Neuronal stem cell (in vitro differentiated cells): Measurements from ENCODE around the gene LNX1.

ENCODE experiments used
- DNase-seq: peaks from one replicate; pipeline ENCODE4 v3.0.0-alpha.2; 2013; ENCODE audit warnings: low spot score
- H2AFZ ChIP-seq: one replicate; pipeline ENCODE4 v1.6.1; 2013; ENCODE audit warnings: mild to moderate bottlenecking, low read length, inconsistent platforms
- H2AK5ac ChIP-seq: 2 replicates; pipeline ENCODE4 v1.6.1; 2013; ENCODE audit warnings: low read depth, mild to moderate bottlenecking, inconsistent platforms, low read length, moderate library complexity, mixed read lengths
- H2BK120ac ChIP-seq: 2 replicates; pipeline ENCODE4 v1.6.1; 2013; ENCODE audit warnings: low read depth, mild to moderate bottlenecking, inconsistent platforms, low read length, moderate library complexity, mixed read lengths
- H2BK12ac ChIP-seq: one replicate; pipeline ENCODE4 v1.6.1; 2013; ENCODE audit warnings: low read length, inconsistent platforms
- H2BK15ac ChIP-seq: 2 replicates; pipeline ENCODE4 v1.6.1; 2013; ENCODE audit warnings: mild to moderate bottlenecking, low read length, inconsistent platforms, mixed read lengths
- H2BK5ac ChIP-seq: one replicate; pipeline ENCODE4 v1.6.1; 2013; ENCODE audit warnings: inconsistent platforms, mild to moderate bottlenecking, low read length, moderate library complexity
- H3K14ac ChIP-seq: one replicate; pipeline ENCODE4 v1.6.1; 2013; ENCODE audit warnings: low read length, inconsistent platforms
- H3K18ac ChIP-seq: 2 replicates; pipeline ENCODE4 v1.6.1; 2013; ENCODE audit warnings: low read length, inconsistent platforms
- H3K23ac ChIP-seq: 2 replicates; pipeline ENCODE4 v1.6.1; 2013; ENCODE audit warnings: low read depth, mild to moderate bottlenecking, mixed read lengths, low read length, inconsistent platforms; ENCODE audit not compliant: poor library complexity
- H3K27ac ChIP-seq: replicated peaks from 3 replicates; pipeline ENCODE4 v1.5.1; 2013; ENCODE audit warnings: low read length, inconsistent platforms
- H3K27me3 ChIP-seq, 3 experiments: 2 replicates each; pipeline ENCODE4 v1.6.1; 2013; ENCODE audit warnings: low read length in 3 of 3, mild to moderate bottlenecking in 2 of 3, inconsistent platforms in 1 of 3, low read depth in 1 of 3, mixed read lengths in 1 of 3, moderate library complexity in 1 of 3; ENCODE audit not compliant: control insufficient read depth in 3 of 3, insufficient read depth in 3 of 3
- H3K36me3 ChIP-seq, 2 donors: replicated peaks in 1 of 2; 2 replicates each; pipeline ENCODE4 v1.6.1; 2013; ENCODE audit warnings: low read length in 2 of 2; ENCODE audit not compliant: control insufficient read depth in 2 of 2, insufficient read depth in 2 of 2
- H3K4ac ChIP-seq: 2 replicates; pipeline ENCODE4 v1.6.1; 2013; ENCODE audit warnings: inconsistent platforms, mild to moderate bottlenecking, low read length, moderate library complexity
- H3K4me1 ChIP-seq, 2 donors: 1 replicate in 1 of 2; 2 replicates in 1 of 2; pipeline ENCODE4 v1.6.1; 2013; ENCODE audit warnings: low read length in 2 of 2, low read depth in 1 of 2; ENCODE audit not compliant: control insufficient read depth in 2 of 2, insufficient read depth in 1 of 2
- H3K4me2 ChIP-seq: one replicate; pipeline ENCODE4 v1.6.1; 2013; ENCODE audit warnings: mild to moderate bottlenecking, low read length, inconsistent platforms; ENCODE audit not compliant: insufficient read depth, poor library complexity, severe bottlenecking
- H3K4me3 ChIP-seq, 2 donors: 2 replicates each; pipeline ENCODE4 v1.5.1; 2013; ENCODE audit warnings: low read length in 2 of 2, mild to moderate bottlenecking in 2 of 2, inconsistent platforms in 1 of 2, moderate library complexity in 1 of 2
- H3K79me1 ChIP-seq: one replicate; pipeline ENCODE4 v1.6.1; 2013; ENCODE audit warnings: low read depth, mild to moderate bottlenecking, inconsistent platforms, low read length, moderate library complexity
- H3K9ac ChIP-seq: one replicate; pipeline ENCODE4 v1.6.1; 2013; ENCODE audit warnings: mild to moderate bottlenecking, low read depth, low read length, inconsistent platforms; ENCODE audit not compliant: poor library complexity
- H3K9me3 ChIP-seq, 2 donors: replicated peaks in 1 of 2; 2 replicates each; pipeline versions ENCODE3 to v1.6.1; 2013; ENCODE audit warnings: low read length in 2 of 2, mild to moderate bottlenecking in 2 of 2, inconsistent platforms in 1 of 2, low read depth in 1 of 2, mixed read lengths in 1 of 2, moderate library complexity in 1 of 2; ENCODE audit not compliant: control insufficient read depth in 2 of 2, insufficient read depth in 1 of 2
- H4K8ac ChIP-seq: one replicate; pipeline ENCODE4 v1.6.1; 2013; ENCODE audit warnings: low read depth, mild to moderate bottlenecking, inconsistent platforms, low read length, moderate library complexity
- H4K91ac ChIP-seq: one replicate; pipeline ENCODE4 v1.6.1; 2013; ENCODE audit warnings: low read length, low read depth, mild to moderate bottlenecking, inconsistent platforms; ENCODE audit not compliant: poor library complexity
- WGBS, 2 donors: extraction: QIAGEN DNeasy Blood & Tissue Kit; methylation state at CpG; one replicate each; pipeline ENCODE4 v1.1.7; 2013; ENCODE audit warnings: missing lambda C conversion rate in 2 of 2, mixed read lengths in 1 of 2; ENCODE audit not compliant: insufficient read length in 2 of 2, insufficient replicate concordance in 1 of 2; ENCODE audit errors: extremely low coverage in 2 of 2; 5-methylcytosine and 5-hydroxymethylcytosine counted together

LNX1 gene

DNA sequence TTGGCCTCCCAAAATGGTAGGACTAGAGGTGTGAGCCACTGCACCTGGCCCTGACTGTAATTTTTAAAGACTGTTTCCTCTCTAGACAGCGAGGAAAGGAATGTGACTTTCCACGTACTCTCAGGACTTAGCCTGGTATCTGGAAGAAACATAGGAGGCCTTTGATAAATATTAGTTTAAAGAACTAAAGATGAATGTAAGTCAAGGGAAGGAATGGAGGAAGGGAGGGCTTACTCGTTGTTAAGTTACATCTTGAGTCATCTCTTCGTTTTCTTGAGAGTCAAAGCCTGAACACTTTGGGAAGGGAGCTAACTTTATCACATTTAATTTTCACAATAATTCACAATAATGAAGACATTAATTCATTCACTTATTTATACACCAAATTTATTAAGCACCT is 7.2 kb upstream of the LNX1 start:
- Histone ChIP-seq H3K4me3 (no peak overlapping the region), H2BK12ac (no peak overlapping the region), H2AFZ (no peak overlapping the region), H3K27ac (no peak overlapping the region), H2AK5ac (no peak overlapping the region), H2BK120ac (no peak overlapping the region), H4K91ac (no peak overlapping the region), H3K4me1 (peaks cover 0 to 1% of the 10 kb centered on the region in 2 donors), H2BK15ac (no peak overlapping the region), H3K79me1 (no peaks in the 10 kb centered on the region), H3K4ac (no peak overlapping the region), H2BK5ac (no peak overlapping the region), H3K27me3 (no peaks in the 10 kb centered on the region), H3K9ac (no peak overlapping the region), H4K8ac (no peak overlapping the region), H3K4me2 (no peak overlapping the region), H3K36me3 (no peaks in the 10 kb centered on the region), H3K9me3 (no peaks in the 10 kb centered on the region), H3K23ac (no peak overlapping the region), H3K18ac (no peak overlapping the region), H3K14ac (no peak overlapping the region)
- no CpG with 5 or more reads among the region's 4 CpGs for WGBS, 2 donors
- no peak for DNase-seq

DNA sequence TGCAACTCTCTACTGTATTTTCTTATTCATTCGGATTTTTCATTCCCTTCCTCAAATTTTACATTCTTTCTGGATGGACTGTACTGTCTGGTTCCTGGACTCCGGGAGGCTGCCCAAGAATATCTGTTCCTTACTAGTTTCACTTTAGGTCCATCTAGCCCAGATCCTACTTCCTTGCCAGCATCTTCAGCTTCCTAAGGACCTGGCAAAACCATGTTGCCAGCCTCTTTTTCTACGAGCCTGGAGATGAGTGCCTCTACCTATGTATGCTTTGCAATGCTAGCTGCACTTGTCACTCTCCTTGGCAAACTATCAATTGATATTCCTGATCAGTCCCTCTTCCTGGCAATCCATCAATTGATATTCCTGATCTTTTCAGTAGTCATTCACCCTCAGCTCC is 5.6 kb upstream of the LNX1 start:
- H3K9me3 ChIP-seq = no peaks in the 10 kb centered on the region
- H3K9ac ChIP-seq = no peak overlapping the region
- H3K79me1 ChIP-seq = no peaks in the 10 kb centered on the region
- no peak overlapping the region for H3K18ac ChIP-seq
- no peak overlapping the region for H2BK120ac ChIP-seq
- no peaks in the 10 kb centered on the region for H3K27me3 ChIP-seq
- H3K27ac ChIP-seq = no peak overlapping the region
- H2BK5ac ChIP-seq = no peak overlapping the region
- no peak overlapping the region for H2AK5ac ChIP-seq
- no CpG with 5 or more reads among the region's 3 CpGs for WGBS, 2 donors
- H2BK12ac ChIP-seq = no peak overlapping the region
- H3K4ac ChIP-seq = no peak overlapping the region
- H4K91ac ChIP-seq = no peak overlapping the region
- peaks cover 0 to 6% of the 10 kb centered on the region in 2 donors for H3K4me1 ChIP-seq
- H4K8ac ChIP-seq = no peak overlapping the region
- H3K14ac ChIP-seq = no peak overlapping the region
- H2AFZ ChIP-seq = no peak overlapping the region
- no peak overlapping the region for H3K4me3 ChIP-seq
- H2BK15ac ChIP-seq = no peak overlapping the region
- DNase-seq = no peak
- H3K23ac ChIP-seq = no peak overlapping the region
- H3K4me2 ChIP-seq = no peak overlapping the region
- no peaks in the 10 kb centered on the region for H3K36me3 ChIP-seq

DNA sequence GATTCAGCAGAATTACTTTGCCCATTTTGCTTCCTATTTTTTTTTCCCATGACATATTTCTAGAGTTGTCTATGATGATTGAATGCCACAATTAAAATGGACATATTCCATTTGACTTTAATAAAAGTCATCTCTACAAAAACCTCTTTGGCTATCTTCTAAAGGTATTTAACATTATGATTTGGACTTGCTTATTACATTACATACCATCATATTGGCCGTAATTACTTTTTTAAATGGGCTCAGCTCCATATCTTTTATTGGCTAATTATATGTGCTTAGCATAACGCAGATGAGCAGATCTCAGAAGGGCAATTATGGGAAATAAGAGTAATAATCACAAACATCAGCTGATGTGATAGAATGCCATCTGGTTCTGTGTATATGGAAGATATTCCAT is 4.5 kb upstream of the LNX1 start:
- H2BK15ac ChIP-seq = no peak overlapping the region
- H3K27me3 ChIP-seq = no peaks in the 10 kb centered on the region
- H3K4me2 ChIP-seq = no peak overlapping the region
- H3K27ac ChIP-seq = no peak overlapping the region
- WGBS, 2 donors = no CpG with 5 or more reads among the region's 2 CpGs
- no peak overlapping the region for H3K9ac ChIP-seq
- H3K4ac ChIP-seq = no peak overlapping the region
- H2AK5ac ChIP-seq = no peak overlapping the region
- H3K9me3 ChIP-seq = no peaks in the 10 kb centered on the region
- H3K23ac ChIP-seq = no peak overlapping the region
- no peak for DNase-seq
- H3K14ac ChIP-seq = no peak overlapping the region
- H3K4me3 ChIP-seq = no peak overlapping the region
- H3K36me3 ChIP-seq = no peaks in the 10 kb centered on the region
- H2BK5ac ChIP-seq = no peak overlapping the region
- H3K18ac ChIP-seq = no peak overlapping the region
- H2BK12ac ChIP-seq = no peak overlapping the region
- no peak overlapping the region for H4K8ac ChIP-seq
- peaks cover 0 to 10% of the 10 kb centered on the region in 2 donors for H3K4me1 ChIP-seq
- no peak overlapping the region for H2BK120ac ChIP-seq
- no peaks in the 10 kb centered on the region for H3K79me1 ChIP-seq
- H4K91ac ChIP-seq = no peak overlapping the region
- no peak overlapping the region for H2AFZ ChIP-seq

DNA sequence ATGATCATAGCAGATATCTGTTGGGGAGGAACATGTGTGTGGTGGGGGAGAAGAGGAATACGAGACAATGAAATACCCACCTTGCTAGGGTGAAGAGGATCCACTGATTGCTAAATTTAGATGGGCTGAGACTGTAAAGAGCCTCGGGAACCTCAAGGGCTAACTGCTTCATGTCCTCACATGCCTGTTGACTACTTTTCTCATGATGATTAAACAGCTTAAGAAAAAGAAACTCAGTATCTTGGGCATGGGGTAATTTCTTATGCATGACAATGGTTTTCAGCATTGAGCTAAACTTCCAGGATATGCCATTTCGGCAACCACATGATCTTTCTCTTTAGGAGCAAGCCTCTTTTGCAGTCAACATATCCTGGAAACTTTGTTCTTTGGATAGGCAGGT is 3.9 kb upstream of the LNX1 start:
- Histone ChIP-seq H4K91ac (no peak overlapping the region), H3K4me1 (peaks cover 0 to 10% of the 10 kb centered on the region in 2 donors), H3K27ac (no peak overlapping the region), H3K4me3 (no peak overlapping the region), H4K8ac (no peak overlapping the region), H3K27me3 (no peaks in the 10 kb centered on the region), H3K9ac (no peak overlapping the region), H2BK15ac (no peak overlapping the region), H3K79me1 (no peaks in the 10 kb centered on the region), H2BK5ac (no peak overlapping the region), H3K4ac (no peak overlapping the region), H2AK5ac (no peak overlapping the region), H3K4me2 (no peak overlapping the region), H3K14ac (no peak overlapping the region), H3K9me3 (no peaks in the 10 kb centered on the region), H3K23ac (no peak overlapping the region), H3K36me3 (no peaks in the 10 kb centered on the region), H2BK12ac (no peak overlapping the region), H2AFZ (no peak overlapping the region), H3K18ac (no peak overlapping the region), H2BK120ac (no peak overlapping the region)
- WGBS, 2 donors = no CpG with 5 or more reads among the region's 3 CpGs
- no peak for DNase-seq
